Testis (tissue), 2 donors: Measurements from ENCODE around the gene COMMD3.
"Not testable (repeated sequence)": the region's sequence is repeated elsewhere in the genome, so short reads cannot be mapped to it uniquely, and the experiment has no call there.

Experiments used
- POLR2A ChIP-seq: fragments of 450-650 bp; IDR thresholded peaks from one replicate; pipeline ENCODE4 v1.6.1; 2017; ENCODE audit warnings: antibody characterized with exemption, mild to moderate bottlenecking, moderate library complexity
- TF ChIP-seq, protein P1 (sequence below), 3 experiments: fragments of 450-650 bp in 2 of 3; fragments of 200-600 bp in 1 of 3; sonication (generic) in 1 of 3; IDR thresholded peaks; one replicate each; pipeline ENCODE4 v1.5.1; 2016 to 2019; ENCODE audit warnings: antibody characterized with exemption in 3 of 3, mild to moderate bottlenecking in 2 of 3, moderate library complexity in 1 of 3

DNA sequence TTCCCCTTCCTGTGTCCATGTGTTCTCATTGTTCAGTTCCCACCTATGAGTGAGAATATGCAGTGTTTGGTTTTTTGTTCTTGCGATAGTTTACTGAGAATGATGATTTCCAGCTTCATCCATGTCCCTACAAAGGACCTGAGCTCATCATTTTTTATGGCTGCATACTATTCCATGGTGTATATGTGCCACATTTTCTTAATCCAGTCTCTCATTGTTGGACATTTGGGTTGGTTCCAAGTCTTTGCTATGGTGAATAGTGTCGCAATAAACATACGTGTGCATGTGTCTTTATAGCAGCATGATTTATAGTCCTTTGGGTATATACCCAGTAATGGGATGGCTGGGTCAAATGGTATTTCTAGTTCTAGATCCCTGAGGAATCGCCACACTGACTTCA lies 41.6 kb downstream of the COMMD3 start:
- TF ChIP-seq, protein P1, sequence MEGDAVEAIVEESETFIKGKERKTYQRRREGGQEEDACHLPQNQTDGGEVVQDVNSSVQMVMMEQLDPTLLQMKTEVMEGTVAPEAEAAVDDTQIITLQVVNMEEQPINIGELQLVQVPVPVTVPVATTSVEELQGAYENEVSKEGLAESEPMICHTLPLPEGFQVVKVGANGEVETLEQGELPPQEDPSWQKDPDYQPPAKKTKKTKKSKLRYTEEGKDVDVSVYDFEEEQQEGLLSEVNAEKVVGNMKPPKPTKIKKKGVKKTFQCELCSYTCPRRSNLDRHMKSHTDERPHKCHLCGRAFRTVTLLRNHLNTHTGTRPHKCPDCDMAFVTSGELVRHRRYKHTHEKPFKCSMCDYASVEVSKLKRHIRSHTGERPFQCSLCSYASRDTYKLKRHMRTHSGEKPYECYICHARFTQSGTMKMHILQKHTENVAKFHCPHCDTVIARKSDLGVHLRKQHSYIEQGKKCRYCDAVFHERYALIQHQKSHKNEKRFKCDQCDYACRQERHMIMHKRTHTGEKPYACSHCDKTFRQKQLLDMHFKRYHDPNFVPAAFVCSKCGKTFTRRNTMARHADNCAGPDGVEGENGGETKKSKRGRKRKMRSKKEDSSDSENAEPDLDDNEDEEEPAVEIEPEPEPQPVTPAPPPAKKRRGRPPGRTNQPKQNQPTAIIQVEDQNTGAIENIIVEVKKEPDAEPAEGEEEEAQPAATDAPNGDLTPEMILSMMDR (IDR thresholded peaks at IDR 0.05): not testable (repeated sequence)
- TF ChIP-seq POLR2A: not testable (repeated sequence)
